SK-N-MC (cell line): ENCODE measurements around the gene BBS12.

Source experiments
- EZH2 ChIP-seq: fragments of 200-600 bp; sonication (generic); IDR thresholded peaks from one replicate; pipeline ENCODE4 v1.6.1; 2017; ENCODE audit warnings: antibody characterized with exemption
- POLR2AphosphoS5 ChIP-seq: IDR thresholded peaks from 2 replicates; pipeline ENCODE4 v1.6.1; 2012; ENCODE audit warnings: mild to moderate bottlenecking, low read depth, low read length, borderline replicate concordance

DNA sequence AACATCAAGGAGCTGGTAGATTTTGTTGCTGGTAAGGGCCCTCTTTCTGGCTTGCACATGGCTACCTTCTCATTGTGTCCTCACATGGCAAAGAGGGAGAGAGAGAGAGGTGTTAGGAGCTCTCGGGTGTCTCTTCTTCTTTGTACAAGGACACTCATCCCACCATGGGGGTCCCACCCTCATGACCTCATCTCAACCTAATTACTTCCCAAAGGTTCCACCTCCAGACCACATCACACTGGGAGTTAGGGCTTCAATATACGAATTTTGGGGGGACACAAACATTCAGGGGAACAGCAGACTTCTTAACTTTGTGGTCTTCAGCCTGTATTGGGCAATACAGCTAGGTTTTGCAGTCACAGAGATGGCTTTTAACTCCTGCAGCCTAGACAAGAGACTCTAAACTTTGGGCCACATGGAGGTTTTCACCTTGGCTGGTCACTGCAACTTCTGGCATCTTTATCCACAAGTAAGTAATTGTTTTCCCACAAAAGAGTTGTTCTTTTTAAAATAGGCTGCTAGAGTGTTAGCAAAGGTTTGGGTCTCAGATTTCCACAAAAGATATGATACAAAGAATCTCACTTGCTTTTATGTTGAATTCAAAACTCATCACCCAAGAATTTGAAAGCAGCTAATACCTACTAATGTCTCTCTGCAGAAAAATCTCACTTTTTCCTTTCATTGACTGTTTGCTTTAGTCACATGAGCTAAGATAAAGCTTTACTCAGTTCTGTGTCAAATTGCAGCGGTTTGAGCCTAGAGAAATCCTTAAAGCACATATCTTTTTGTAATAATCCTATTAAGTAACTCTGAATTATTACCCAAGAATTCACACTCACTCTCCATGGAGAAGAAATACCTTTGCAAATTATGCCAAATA, 39.6 kb upstream of the BBS12 start:
- no peak for TF ChIP-seq POLR2AphosphoS5
- no peak for TF ChIP-seq EZH2
